Psoas muscle (tissue), 8 donors: ENCODE results near the gene STK17A. TPM values are rescaled to one million over a fixed set of nuclear protein-coding genes. Genes with fewer than 3 reads are reported as not detected.

Source experiments
- ATAC-seq, 4 donors: fragments of 200-7000 bp; cut with Tn5 transposase; one replicate each; pipeline ENCODE4 v1.9.1; 2020; ENCODE audit warnings: moderate library complexity in 3 of 4, mild to moderate bottlenecking in 2 of 4
- DNase-seq, 2 donors: peaks; one replicate each; pipeline ENCODE4 v3.0.0-alpha.2; 2020
- H3K27ac ChIP-seq: fragments of 200-600 bp; one replicate; pipeline ENCODE4 v1.8.0; 2022
- H3K27me3 ChIP-seq, 3 donors: fragments of 200-600 bp in 1 of 3; one replicate each; pipeline versions ENCODE4 v1.6.1 to v1.8.0; 2013 to 2022; ENCODE audit warnings: low read length in 2 of 3, mild to moderate bottlenecking in 2 of 3, moderate library complexity in 1 of 3; ENCODE audit not compliant: insufficient read depth in 3 of 3
- H3K36me3 ChIP-seq, 2 donors: fragments of 200-600 bp in 1 of 2; one replicate each; pipeline versions ENCODE4 v1.6.1 to v1.8.0; 2013 to 2022; ENCODE audit warnings: low read depth in 1 of 2, mild to moderate bottlenecking in 1 of 2, moderate library complexity in 1 of 2; ENCODE audit not compliant: insufficient read depth in 1 of 2
- H3K4me1 ChIP-seq: fragments of 200-600 bp; one replicate; pipeline ENCODE4 v1.8.0; 2022
- H3K4me3 ChIP-seq: fragments of 200-600 bp; one replicate; pipeline ENCODE4 v1.8.0; 2022; ENCODE audit warnings: mild to moderate bottlenecking
- H3K9me3 ChIP-seq: fragments of 200-600 bp; one replicate; pipeline ENCODE4 v1.8.0; 2022
- CTCF ChIP-seq: fragments of 200-600 bp; IDR thresholded peaks from one replicate; pipeline ENCODE4 v1.8.0; 2022; ENCODE audit warnings: antibody characterized with exemption
- WGBS, 3 donors: extraction: QIAGEN DNeasy Blood & Tissue Kit; methylation state at CpG; one replicate each; pipeline versions ENCODE4 v1.1.6 to v1.1.7; 2013; 5-methylcytosine and 5-hydroxymethylcytosine counted together
- intact Hi-C, 2 donors: fragments of 100-400 bp; cut with DNase I; formaldehyde crosslinking; loops; one replicate each; pipeline versions ENCODE4 v1.11.0 to v1.14.2; 2022
- polyA plus RNA-seq, 3 donors: library from polyadenylated mRNA; stranded (reverse); fragments of 200-250 nt; gene quantifications; one replicate each; pipeline ENCODE4 v1.2.3, GENCODE V29; 2013
- total RNA-seq, 4 donors: library from RNA; stranded (reverse); fragmentation: NEBNext Ultra II Directional in 2 of 4; extraction: Animal tissue kit (Norgen Biotek cat#: 25700) in 2 of 4; gene quantifications; one replicate each; pipeline versions ENCODE4 v1.2.1 to v1.2.4, GENCODE V29; 2021 to 2023
- donor health status: healthy with polysubstance abuse.
- donor health status: DM: no; HTN: no; CAD: no; lungs with moderate emphysema.
- donor health status: Bipolar disorder and iron deficiency.
- donor health status: healthy.
- donor health status: DM: yes; HTN: yes; CAD: no.
- donor health status: DM: no; HTN: no; CAD: no.
- donor health status: DM: no; HTN: no; CAD: no.
- donor health status: DM: yes; HTN: yes; CAD: no.

STK17A gene
- total and polyA plus RNA-seq, 7 donors, result 16.5 to 47.5 (median 21.4) TPM

GRCh38 chr7:43619213-43620012, 36.5 kb downstream of the STK17A start:
- no peak for ATAC-seq
- no peak for DNase-seq
- Histone ChIP-seq H3K36me3 (peaks cover 0 to 31% of the 10 kb centered on the region in 2 donors), H3K4me1 (no peaks in the 10 kb centered on the region), H3K4me3 (no peak overlapping the region), H3K9me3 (no peaks in the 10 kb centered on the region), H3K27ac (no peak overlapping the region), H3K27me3 (no peaks in the 10 kb centered on the region)
- TF ChIP-seq CTCF, result no peak
- intact Hi-C loops, result no loop called here
- 89 to 92% (median 89%) methylated on average over 4 of the region's 4 CpGs for WGBS, 3 donors

- H3K27me3 ChIP-seq, result no peaks in the 10 kb centered on the region
- no peaks in the 10 kb centered on the region for H3K9me3 ChIP-seq
- TF ChIP-seq CTCF, result no peak
- no peak overlapping the region for H3K27ac ChIP-seq
- DNase-seq (no peak), ATAC-seq (no peak)
- H3K4me3 ChIP-seq, result no peak overlapping the region
- WGBS, 3 donors, result 77 to 82% (median 79%) methylated on average over 5 of the region's 5 CpGs
- intact Hi-C loops, result no loop called here
- H3K36me3 ChIP-seq, result peaks cover 0 to 48% of the 10 kb centered on the region in 2 donors
- no peaks in the 10 kb centered on the region for H3K4me1 ChIP-seq
These were observed 39.0 kb downstream of the STK17A start for GRCh38 chr7:43621729-43622448.

GRCh38 chr7:43624156-43624555, 41.2 kb downstream of the STK17A start:
- TF ChIP-seq CTCF, result no peak
- peaks cover 0 to 64% of the 10 kb centered on the region in 2 donors for H3K36me3 ChIP-seq
- no peaks in the 10 kb centered on the region for H3K9me3 ChIP-seq
- intact Hi-C loops, result no loop called here
- DNase-seq (no peak), ATAC-seq (no peak)
- H3K27me3 ChIP-seq, result no peaks in the 10 kb centered on the region
- no peaks in the 10 kb centered on the region for H3K4me1 ChIP-seq
- H3K4me3 ChIP-seq, result no peak overlapping the region
- 89 to 96% (median 94%) methylated on average over 2 of the region's 2 CpGs for WGBS, 3 donors
- H3K27ac ChIP-seq, result no peak overlapping the region

- no peak for TF ChIP-seq CTCF
- H3K27ac ChIP-seq, result no peak overlapping the region
- intact Hi-C loops, result no loop called here
- no peaks in the 10 kb centered on the region for H3K9me3 ChIP-seq
- no peaks in the 10 kb centered on the region for H3K27me3 ChIP-seq
- DNase-seq (no peak), ATAC-seq (no peak)
- no peaks in the 10 kb centered on the region for H3K4me1 ChIP-seq
- H3K4me3 ChIP-seq, result no peak overlapping the region
- peaks cover 0 to 53% of the 10 kb centered on the region in 2 donors for H3K36me3 ChIP-seq
These were observed 42.5 kb downstream of the STK17A start for GRCh38 chr7:43625453-43625852.
